HG02973 (cell line): ENCODE results near the gene AMACR.
A peak's percentile ranks its signal among the peaks of the same experiment; 100 is the strongest.

Experiments used
- ATAC-seq: cut with Tn5 transposase; IDR thresholded peaks from one replicate; pipeline ENCODE4 v1.9.1; 2021; ENCODE audit warnings: moderate library complexity; ENCODE audit not compliant: unreplicated experiment

AMACR gene

DNA sequence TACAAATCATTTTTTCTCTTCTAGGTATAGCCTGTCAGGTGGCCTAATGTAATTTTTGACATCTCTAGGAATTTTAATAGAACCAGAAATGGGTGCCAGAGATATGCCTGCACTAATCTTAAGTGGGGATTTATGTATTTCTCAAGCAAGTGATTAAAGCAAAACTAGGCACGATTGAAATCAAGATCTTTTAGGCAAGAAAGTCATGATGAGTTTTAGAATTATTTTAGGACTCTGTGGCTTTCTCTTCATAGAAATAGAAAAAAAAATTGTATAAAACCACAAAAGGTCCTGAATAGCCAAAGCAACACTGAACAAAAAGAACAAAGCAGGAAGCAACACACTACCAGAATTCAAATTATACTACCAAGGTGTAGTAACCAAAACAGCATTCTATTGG is 952 bp upstream of the AMACR start:
- no peak for ATAC-seq

- no peak for ATAC-seq
These were observed 639 bp downstream of the AMACR start for GRCh38 chr5:34007201-34007620.

- ATAC-seq = no peak
These were observed 2.2 kb downstream of the AMACR start for GRCh38 chr5:34005681-34006080.

- no peak for ATAC-seq
These were observed 2.6 kb downstream of the AMACR start for GRCh38 chr5:34005211-34005610.

DNA sequence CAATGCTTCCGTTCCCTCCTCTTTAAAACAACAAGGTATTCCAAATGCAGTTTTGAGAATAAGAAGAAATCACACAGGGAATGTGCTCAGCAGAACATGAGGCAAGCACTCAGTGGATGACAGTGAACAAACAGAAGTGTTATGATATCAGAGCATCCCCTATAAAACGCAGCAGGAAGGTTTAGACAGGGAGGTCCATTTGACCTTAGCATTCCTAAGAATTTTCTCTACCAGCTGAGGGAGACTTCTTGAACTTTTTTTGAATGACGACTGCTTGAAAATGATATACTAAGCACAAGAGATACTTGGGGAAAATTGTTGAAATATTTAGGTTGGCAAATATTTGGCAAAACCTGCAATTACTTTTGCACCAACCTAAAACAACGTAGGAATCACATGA is 3.9 kb downstream of the AMACR start:
- no peak for ATAC-seq

GRCh38 chr5:34002629-34003328 is 5.1 kb downstream of the AMACR start:
- ATAC-seq = no peak

GRCh38 chr5:34001241-34001841 is 6.5 kb downstream of the AMACR start:
- ATAC-seq = no peak

DNA sequence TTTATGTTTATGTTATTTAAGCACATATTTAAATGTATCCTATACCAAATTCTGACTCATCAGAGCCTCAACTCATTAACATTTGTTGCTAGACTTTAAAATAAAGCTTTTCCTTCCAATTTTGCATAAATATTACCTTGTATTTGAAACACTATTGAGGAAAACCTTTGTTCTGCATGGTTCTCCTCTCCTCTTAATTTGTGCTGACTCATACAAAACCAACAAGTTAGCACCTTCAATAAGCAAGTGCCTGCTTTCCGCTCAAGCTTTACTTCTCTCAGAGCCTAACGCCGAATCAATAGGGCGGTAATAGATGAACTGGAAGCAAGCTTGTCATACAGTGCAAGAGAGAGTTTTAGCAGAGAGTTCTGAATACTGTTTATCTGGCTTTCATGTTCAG is 7.9 kb downstream of the AMACR start:
- no peak for ATAC-seq

DNA sequence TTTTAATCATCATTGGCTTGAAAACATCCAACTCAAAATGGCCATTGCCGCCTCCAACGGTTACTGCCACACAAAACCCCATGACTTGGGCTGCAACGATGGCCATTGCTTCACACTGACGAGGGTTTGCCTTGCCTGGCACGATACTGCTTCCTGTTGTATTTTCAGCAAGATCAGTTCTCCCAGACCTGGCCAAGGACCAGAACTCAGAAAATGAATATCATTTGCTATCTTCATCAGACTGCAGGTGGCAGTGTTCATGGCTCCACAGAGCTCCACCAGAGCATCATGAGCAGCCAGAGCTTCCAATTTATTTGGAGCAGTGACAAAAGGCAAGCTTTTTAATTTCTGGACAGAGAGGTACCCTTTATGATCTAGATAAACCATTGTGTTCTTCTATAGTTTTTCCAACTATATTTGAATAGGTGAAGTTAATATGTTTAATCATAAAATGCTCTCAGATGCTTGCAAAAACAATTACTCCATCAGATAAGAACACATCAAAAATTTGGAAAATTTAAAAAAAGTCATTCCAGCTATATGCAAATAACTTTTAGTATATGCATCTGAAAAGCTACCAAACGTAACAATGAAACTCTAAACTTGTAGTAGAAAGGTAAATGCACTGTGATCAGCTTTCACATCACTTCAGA is 10.4 kb downstream of the AMACR start:
- no peak for ATAC-seq

DNA sequence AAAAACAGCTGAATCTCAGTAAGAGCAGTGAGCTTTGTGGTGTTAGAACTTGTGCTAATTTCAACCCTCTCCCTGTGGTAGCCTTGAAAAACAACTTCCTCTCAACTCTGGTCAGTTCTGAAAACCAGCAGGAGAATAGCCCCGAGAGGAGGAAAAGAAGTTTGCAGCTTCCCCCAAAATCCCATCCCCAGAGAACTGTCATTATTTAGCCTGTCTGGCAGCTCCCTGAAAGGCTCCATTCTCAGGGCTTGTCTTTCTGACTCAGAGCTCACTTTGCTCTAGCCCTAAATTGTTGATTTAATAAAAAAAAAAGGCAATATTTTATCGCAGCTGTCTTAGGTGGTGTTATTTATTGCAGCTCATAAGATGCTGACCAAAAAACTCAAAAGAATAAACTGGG is 12.0 kb downstream of the AMACR start:
- ATAC-seq = no peak

GRCh38 chr5:33994845-33995244 is 13.0 kb downstream of the AMACR start:
- ATAC-seq = no peak

GRCh38 chr5:33992864-33993263 is 15.0 kb downstream of the AMACR start:
- ATAC-seq = no peak

DNA sequence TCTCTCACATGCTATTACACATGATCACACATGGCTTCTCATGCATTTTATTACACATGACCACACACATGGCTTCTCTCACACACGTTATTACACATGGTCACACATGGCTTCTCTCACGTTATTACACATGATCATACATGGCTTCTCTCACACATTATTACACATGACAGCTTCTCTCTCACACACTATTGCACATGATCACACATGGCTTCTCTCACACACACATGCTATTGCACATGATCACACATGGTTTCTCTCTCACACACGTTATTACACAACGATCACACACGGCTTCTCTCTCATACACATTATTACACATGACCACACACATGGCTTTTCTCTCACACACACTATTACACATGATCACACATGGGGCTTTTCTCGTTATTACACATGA is 22.4 kb downstream of the AMACR start:
- no peak for ATAC-seq

- no peak for ATAC-seq
These were observed 23.2 kb downstream of the AMACR start, which contains the start of gene SLC45A2 for GRCh38 chr5:33984671-33985124. Gene SLC45A2 (minus strand): TSS chr5:33984693. CDS start chr5:33984583, 110 bp downstream.

DNA sequence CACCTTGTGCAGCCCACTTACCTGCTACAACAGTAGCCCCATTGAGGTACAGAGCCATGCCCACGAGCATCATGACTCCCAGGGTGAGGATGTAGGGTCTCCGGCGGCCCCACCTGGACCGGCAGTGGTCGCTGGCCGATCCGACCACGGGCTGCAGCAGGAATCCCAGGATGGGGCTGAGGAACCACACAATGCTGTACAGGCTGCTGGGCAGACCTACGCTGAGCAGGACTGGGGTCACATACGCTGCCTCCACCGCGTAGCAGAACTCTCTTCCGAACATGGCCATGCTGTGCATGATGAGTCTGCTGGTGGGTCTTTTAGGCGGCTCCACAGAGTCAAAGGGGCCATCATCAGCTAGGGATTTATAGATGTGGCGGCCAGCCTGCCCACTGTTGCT is 23.7 kb downstream of the AMACR start:
- no peak for ATAC-seq

- no peak for ATAC-seq
These were observed 26.3 kb downstream of the AMACR start for GRCh38 chr5:33981408-33982162.

DNA sequence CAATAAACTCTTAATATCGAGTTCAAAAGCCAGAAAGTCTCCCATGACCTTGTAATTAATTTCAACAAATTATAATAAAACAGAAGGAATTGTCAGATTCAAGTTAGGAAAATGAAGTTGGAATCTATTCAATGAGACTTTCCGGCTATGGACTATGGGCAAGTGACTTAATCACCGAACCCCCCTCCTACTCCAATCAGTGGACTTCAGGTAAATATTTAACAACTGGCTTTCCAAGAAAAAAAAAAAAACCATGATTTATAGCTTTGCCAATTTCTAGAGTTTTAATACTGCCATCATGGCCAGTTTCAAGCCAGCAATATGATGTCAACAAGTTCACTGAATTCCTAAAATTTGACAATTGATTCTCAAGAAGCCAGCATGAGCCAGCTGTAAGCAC is 27.8 kb downstream of the AMACR start:
- ATAC-seq = no peak

- ATAC-seq = no peak
These were observed 29.5 kb downstream of the AMACR start for GRCh38 chr5:33978306-33978705.

DNA sequence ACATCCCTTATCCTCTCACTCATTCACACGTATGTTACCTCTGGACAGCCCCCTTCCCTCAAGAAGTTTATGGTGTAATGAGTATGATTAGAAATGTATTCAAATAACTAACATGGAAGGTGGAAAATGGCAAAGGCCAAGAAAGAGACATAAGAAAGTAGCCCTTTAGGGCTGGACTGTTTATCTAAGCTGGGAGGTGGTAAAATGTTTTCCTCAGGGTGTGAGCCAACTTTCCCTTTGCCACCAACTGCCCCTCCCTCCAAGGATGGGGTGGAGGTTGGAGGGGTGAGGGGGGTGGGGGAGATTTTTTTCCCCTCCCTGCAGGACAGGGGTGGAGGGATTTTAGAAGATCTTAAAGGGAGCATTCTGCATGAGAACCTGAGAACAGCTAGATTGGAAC is 31.5 kb downstream of the AMACR start:
- no peak for ATAC-seq

- no peak for ATAC-seq
These were observed 32.0 kb downstream of the AMACR start for GRCh38 chr5:33975852-33976251.

- peak; percentile 53 for ATAC-seq
These were observed 34.6 kb downstream of the AMACR start for GRCh38 chr5:33973271-33973670.
